ENCODE data around the gene GALP.

DNA sequence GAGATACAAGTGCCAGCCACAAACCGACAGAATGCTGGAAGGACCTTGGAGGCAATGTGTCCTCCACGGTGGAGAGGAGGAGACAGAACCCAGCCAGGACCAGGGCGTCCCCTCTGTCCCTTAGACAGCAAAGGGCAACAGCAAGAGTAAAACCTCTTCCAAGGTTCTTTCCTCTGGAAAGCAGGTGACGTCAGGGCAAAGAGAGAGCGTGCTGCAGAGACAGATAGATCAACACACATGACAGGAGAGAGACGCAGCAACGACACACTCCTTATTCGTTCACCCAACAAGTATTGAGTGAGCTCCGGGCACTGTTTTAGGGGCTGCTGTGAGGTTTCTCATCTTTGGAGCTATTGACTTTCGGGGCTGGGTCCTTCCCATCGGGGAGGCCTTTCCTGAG is 1.3 kb upstream of the GALP start:
- TF ChIP-seq, protein P1, sequence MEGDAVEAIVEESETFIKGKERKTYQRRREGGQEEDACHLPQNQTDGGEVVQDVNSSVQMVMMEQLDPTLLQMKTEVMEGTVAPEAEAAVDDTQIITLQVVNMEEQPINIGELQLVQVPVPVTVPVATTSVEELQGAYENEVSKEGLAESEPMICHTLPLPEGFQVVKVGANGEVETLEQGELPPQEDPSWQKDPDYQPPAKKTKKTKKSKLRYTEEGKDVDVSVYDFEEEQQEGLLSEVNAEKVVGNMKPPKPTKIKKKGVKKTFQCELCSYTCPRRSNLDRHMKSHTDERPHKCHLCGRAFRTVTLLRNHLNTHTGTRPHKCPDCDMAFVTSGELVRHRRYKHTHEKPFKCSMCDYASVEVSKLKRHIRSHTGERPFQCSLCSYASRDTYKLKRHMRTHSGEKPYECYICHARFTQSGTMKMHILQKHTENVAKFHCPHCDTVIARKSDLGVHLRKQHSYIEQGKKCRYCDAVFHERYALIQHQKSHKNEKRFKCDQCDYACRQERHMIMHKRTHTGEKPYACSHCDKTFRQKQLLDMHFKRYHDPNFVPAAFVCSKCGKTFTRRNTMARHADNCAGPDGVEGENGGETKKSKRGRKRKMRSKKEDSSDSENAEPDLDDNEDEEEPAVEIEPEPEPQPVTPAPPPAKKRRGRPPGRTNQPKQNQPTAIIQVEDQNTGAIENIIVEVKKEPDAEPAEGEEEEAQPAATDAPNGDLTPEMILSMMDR (conservative IDR thresholded peaks at IDR 0.05; ENCODE audit: low read depth, low read length) = no peak
- no peak for TF ChIP-seq EZH2 (IDR thresholded peaks at IDR 0.05; ENCODE audit: low read length, unreplicated experiment)
